IMR-90 (cell line): ENCODE measurements around the gene MACC1. TPM values are rescaled to one million over a fixed set of nuclear protein-coding genes. Genes with fewer than 3 reads are reported as not detected.

ENCODE experiments used
- ATAC-seq: fragments of 200-7000 bp; cut with Tn5 transposase; 2 replicates; pipeline ENCODE4 v1.9.1; 2020; ENCODE audit warnings: low read depth, mild to moderate bottlenecking, moderate library complexity
- BruUV-seq: library from RNA; stranded (reverse); fragments of 400-500 nt; replicated peaks from 2 replicates; lab custom pipeline; 2021; lab: Mats Ljungman, UMichigan
- CTCF ChIA-PET: fragments of 300-600 bp; formaldehyde crosslinking; extraction: SDS; loops from one replicate; lab custom pipeline; 2021; ENCODE audit warnings: antibody characterized with exemption; lab: Yijun Ruan, JAX
- POLR2A ChIA-PET: fragments of 300-600 bp; sonication (Branson Sonifier 250); formaldehyde crosslinking; loops from one replicate; lab custom pipeline; 2022; ENCODE audit warnings: antibody characterized with exemption; ENCODE audit not compliant: unreplicated experiment; lab: Charles Lee
- DNase-seq: peaks from one replicate; pipeline ENCODE4 v3.0.0; 2013
- H2AFZ ChIP-seq: replicated peaks from 2 replicates; pipeline ENCODE3; 2013; ENCODE audit warnings: low read length, mild to moderate bottlenecking; ENCODE audit not compliant: poor library complexity
- H2AK5ac ChIP-seq: 2 replicates; pipeline ENCODE4 v1.6.1; 2013; ENCODE audit warnings: low read depth, low read length, inconsistent platforms
- H2AK9ac ChIP-seq: replicated peaks from 2 replicates; pipeline ENCODE3; 2013; ENCODE audit warnings: mild to moderate bottlenecking, low read depth, low read length, moderate library complexity; ENCODE audit not compliant: poor library complexity
- H2BK120ac ChIP-seq: 2 replicates; pipeline ENCODE4 v1.6.1; 2013; ENCODE audit warnings: low read depth, low read length, inconsistent platforms
- H2BK15ac ChIP-seq: 3 replicates; pipeline ENCODE4 v1.6.1; 2013; ENCODE audit warnings: low read depth, low read length, inconsistent platforms
- H2BK20ac ChIP-seq: 2 replicates; pipeline ENCODE4 v1.6.1; 2013; ENCODE audit warnings: low read depth, mild to moderate bottlenecking, inconsistent platforms, low read length, moderate library complexity
- H2BK5ac ChIP-seq: 2 replicates; pipeline ENCODE4 v1.6.1; 2013; ENCODE audit warnings: mild to moderate bottlenecking, low read depth, low read length, inconsistent platforms; ENCODE audit not compliant: poor library complexity, severe bottlenecking
- H3K14ac ChIP-seq: replicated peaks from 2 replicates; pipeline ENCODE4 v1.6.1; 2013; ENCODE audit warnings: low read depth, low read length, inconsistent platforms
- H3K18ac ChIP-seq: 2 replicates; pipeline ENCODE4 v1.6.1; 2013; ENCODE audit warnings: low read depth, low read length, control low read depth
- H3K23ac ChIP-seq: 2 replicates; pipeline ENCODE4 v1.6.1; 2013; ENCODE audit warnings: low read depth, low read length, inconsistent platforms
- H3K27ac ChIP-seq: 2 replicates; pipeline ENCODE4 v1.5.1; 2013; ENCODE audit warnings: mild to moderate bottlenecking, control low read depth, low read length; ENCODE audit not compliant: insufficient read depth
- H3K27me3 ChIP-seq: 2 replicates; pipeline ENCODE4 v1.6.1; 2013; ENCODE audit warnings: low read length; ENCODE audit not compliant: control insufficient read depth, insufficient read depth
- H3K36me3 ChIP-seq: 2 replicates; pipeline ENCODE4 v1.6.1; 2013; ENCODE audit warnings: low read length, mixed read lengths; ENCODE audit not compliant: control insufficient read depth, insufficient read depth
- H3K4ac ChIP-seq: 2 replicates; pipeline ENCODE4 v1.6.1; 2013; ENCODE audit warnings: low read depth, low read length, inconsistent platforms
- H3K4me1 ChIP-seq: 2 replicates; pipeline ENCODE4 v1.6.1; 2013; ENCODE audit warnings: low read length, mixed read lengths; ENCODE audit not compliant: control insufficient read depth, insufficient read depth
- H3K4me2 ChIP-seq: 2 replicates; pipeline ENCODE4 v1.6.1; 2013; ENCODE audit warnings: low read depth, mild to moderate bottlenecking, control low read depth, low read length, moderate library complexity
- H3K4me3 ChIP-seq: 2 replicates; pipeline ENCODE4 v1.5.1; 2013; ENCODE audit warnings: low read depth, mild to moderate bottlenecking, control low read depth, low read length, moderate library complexity; ENCODE audit not compliant: insufficient read depth
- H3K56ac ChIP-seq: 2 replicates; pipeline ENCODE4 v1.6.1; 2013; ENCODE audit warnings: low read length, inconsistent platforms; ENCODE audit not compliant: insufficient read depth; ENCODE audit errors: extremely low read depth
- H3K79me1 ChIP-seq, 2 experiments: 2 replicates each; pipeline ENCODE4 v1.6.1; 2013; ENCODE audit warnings: low read length in 2 of 2, inconsistent platforms in 1 of 2, low read depth in 1 of 2
- H3K9ac ChIP-seq: 2 replicates; pipeline ENCODE4 v1.6.1; 2013; ENCODE audit warnings: low read depth, low read length, control low read depth
- H3K9me1 ChIP-seq: 2 replicates; pipeline ENCODE4 v1.6.1; 2013; ENCODE audit warnings: low read length, inconsistent platforms; ENCODE audit not compliant: insufficient read depth
- H3K9me3 ChIP-seq: 2 replicates; pipeline ENCODE4 v1.6.1; 2013; ENCODE audit warnings: low read length; ENCODE audit not compliant: control insufficient read depth, insufficient read depth
- H4K20me1 ChIP-seq: 2 replicates; pipeline ENCODE4 v1.6.1; 2013; ENCODE audit warnings: low read length, inconsistent platforms; ENCODE audit not compliant: insufficient read depth
- H4K5ac ChIP-seq: 2 replicates; pipeline ENCODE4 v1.6.1; 2013; ENCODE audit warnings: mild to moderate bottlenecking, low read depth, low read length, control low read depth
- H4K8ac ChIP-seq, 2 experiments: 2 replicates each; pipeline ENCODE4 v1.6.1; 2013; ENCODE audit warnings: low read depth in 2 of 2, low read length in 2 of 2, control low read depth in 1 of 2, inconsistent platforms in 1 of 2
- H4K91ac ChIP-seq: 2 replicates; pipeline ENCODE4 v1.6.1; 2013; ENCODE audit warnings: low read depth, low read length, inconsistent platforms; ENCODE audit not compliant: insufficient read depth
- MAZ ChIP-seq: IDR thresholded peaks from 2 replicates; pipeline ENCODE4 v1.6.1; 2012; ENCODE audit warnings: low read depth, mild to moderate bottlenecking, low read length, improper control_type of control experiment, moderate library complexity, borderline replicate concordance
- MXI1 ChIP-seq: IDR thresholded peaks from 2 replicates; pipeline ENCODE4 v1.6.1; 2012; ENCODE audit warnings: low read depth, mild to moderate bottlenecking, low read length, moderate library complexity, borderline replicate concordance
- WGBS, 2 experiments: methylation state at CpG; one replicate each; pipeline versions ENCODE4 v1.1.5 to v1.1.7; 2013; ENCODE audit warnings: missing lambda C conversion rate in 2 of 2; ENCODE audit not compliant: insufficient read length in 1 of 2; ENCODE audit errors: extremely low coverage in 2 of 2; 5-methylcytosine and 5-hydroxymethylcytosine counted together
- dilution Hi-C: fragments of 300-500 bp; cut with HindIII; formaldehyde crosslinking; loops from one replicate; pipeline ENCODE4 v1.14.3; 2018; ENCODE audit warnings: low sequenced_read_pairs; ENCODE audit not compliant: unreplicated experiment
- in situ Hi-C: fragments of 300-500 bp; cut with MboI; formaldehyde crosslinking; loops from 3 replicates; pipeline ENCODE4 v1.14.3; 2019; ENCODE audit warnings: low sequenced_read_pairs, inconsistent platforms, mixed read lengths
- intact Hi-C: fragments of 100-400 bp; cut with micrococcal nuclease; formaldehyde crosslinking; loops from 2 replicates; pipeline ENCODE4 v1.10.0; 2022
- polyA plus RNA-seq, 3 experiments: library from polyadenylated mRNA; depleted of rRNA; stranded (reverse); fragments of >200 nt; gene quantifications; 2 replicates each; pipeline ENCODE4 v1.2.3, GENCODE V29; 2012; ENCODE audit warnings: low replicate concordance in 1 of 3
- total RNA-seq: library from RNA; depleted of rRNA; stranded (reverse); fragments of >200 nt; gene quantifications from 2 replicates; pipeline ENCODE4 v1.2.3, GENCODE V29; 2012
- TF ChIP-seq, protein P1 (sequence below): fragments of 150-350 bp; IDR thresholded peaks from 2 replicates; pipeline ENCODE4 v1.6.1; 2016; ENCODE audit warnings: low read depth, mild to moderate bottlenecking, low read length, moderate library complexity, borderline replicate concordance
- TF ChIP-seq, protein P2 (sequence below): conservative IDR thresholded peaks from 2 replicates; pipeline ENCODE4 v1.5.1; 2012; ENCODE audit warnings: mild to moderate bottlenecking, low read depth, low read length, improper control_type of control experiment

MACC1 gene
- total and polyA plus RNA-seq, 2 of the 4 experiments (the other 2 are of a cell fraction): under 0.01 TPM; not detected in 1

DNA sequence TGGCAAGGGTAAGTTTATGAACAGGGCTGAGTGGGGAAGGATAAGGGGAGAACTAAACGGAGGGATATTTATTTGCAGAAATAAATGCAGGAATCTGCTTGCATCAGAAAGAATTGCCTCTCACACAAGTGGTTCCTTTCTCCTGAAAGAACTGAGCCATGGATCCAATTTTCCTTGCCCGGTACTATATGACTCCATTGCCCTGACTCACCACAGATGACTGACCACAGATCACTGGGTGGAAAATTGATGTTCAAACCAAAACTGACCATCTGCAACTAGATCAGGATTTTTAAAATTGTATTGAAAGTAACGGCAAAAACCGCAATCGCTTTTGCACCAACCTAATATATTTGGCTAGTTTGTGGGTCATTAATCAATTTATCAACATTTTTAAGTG, 6.2 kb upstream of the MACC1 start:
- Histone ChIP-seq H4K5ac (no peak overlapping the region), H2BK15ac (0 out of 3 replicates have a peak overlapping the region, but pooled peaks have one; percentile 59), H3K79me1 (no peaks in the 10 kb centered on the region), H3K9me1 (peaks cover 6% of the 10 kb centered on the region), H3K27ac (no peak overlapping the region), H3K9me3 (no peaks in the 10 kb centered on the region), H4K20me1 (no peaks in the 10 kb centered on the region), H3K9ac (no peak overlapping the region), H3K27me3 (no peaks in the 10 kb centered on the region), H2AFZ (no peak overlapping the region), H4K91ac (no peak overlapping the region), H3K23ac (no peak overlapping the region), H2AK5ac (no peak overlapping the region), H2BK120ac (no peak overlapping the region; the same call in 1 of the 2 replicates), H3K18ac (no peak overlapping the region; the same call in 1 of the 2 replicates), H2BK5ac (no peak overlapping the region), H3K4me3 (no peak overlapping the region), H2BK20ac (peak overlapping the region; percentile 53; the same call in 1 of the 2 replicates), H3K36me3 (no peaks in the 10 kb centered on the region), H3K14ac (no peak overlapping the region), H4K8ac (peak overlapping the region in 1 of 2 experiments; percentile 31; a peak in 1 of 4 replicates), H3K56ac (peak overlapping the region; percentile 17; the same call in 1 of the 2 replicates), H3K4me1 (peaks cover 17% of the 10 kb centered on the region), H3K4me2 (no peak overlapping the region), H2AK9ac (no peak overlapping the region), H3K4ac (no peak overlapping the region)
- TF ChIP-seq, protein P1, sequence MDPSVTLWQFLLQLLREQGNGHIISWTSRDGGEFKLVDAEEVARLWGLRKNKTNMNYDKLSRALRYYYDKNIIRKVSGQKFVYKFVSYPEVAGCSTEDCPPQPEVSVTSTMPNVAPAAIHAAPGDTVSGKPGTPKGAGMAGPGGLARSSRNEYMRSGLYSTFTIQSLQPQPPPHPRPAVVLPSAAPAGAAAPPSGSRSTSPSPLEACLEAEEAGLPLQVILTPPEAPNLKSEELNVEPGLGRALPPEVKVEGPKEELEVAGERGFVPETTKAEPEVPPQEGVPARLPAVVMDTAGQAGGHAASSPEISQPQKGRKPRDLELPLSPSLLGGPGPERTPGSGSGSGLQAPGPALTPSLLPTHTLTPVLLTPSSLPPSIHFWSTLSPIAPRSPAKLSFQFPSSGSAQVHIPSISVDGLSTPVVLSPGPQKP: no peak
- TF ChIP-seq MXI1: no peak
- TF ChIP-seq, protein P2, sequence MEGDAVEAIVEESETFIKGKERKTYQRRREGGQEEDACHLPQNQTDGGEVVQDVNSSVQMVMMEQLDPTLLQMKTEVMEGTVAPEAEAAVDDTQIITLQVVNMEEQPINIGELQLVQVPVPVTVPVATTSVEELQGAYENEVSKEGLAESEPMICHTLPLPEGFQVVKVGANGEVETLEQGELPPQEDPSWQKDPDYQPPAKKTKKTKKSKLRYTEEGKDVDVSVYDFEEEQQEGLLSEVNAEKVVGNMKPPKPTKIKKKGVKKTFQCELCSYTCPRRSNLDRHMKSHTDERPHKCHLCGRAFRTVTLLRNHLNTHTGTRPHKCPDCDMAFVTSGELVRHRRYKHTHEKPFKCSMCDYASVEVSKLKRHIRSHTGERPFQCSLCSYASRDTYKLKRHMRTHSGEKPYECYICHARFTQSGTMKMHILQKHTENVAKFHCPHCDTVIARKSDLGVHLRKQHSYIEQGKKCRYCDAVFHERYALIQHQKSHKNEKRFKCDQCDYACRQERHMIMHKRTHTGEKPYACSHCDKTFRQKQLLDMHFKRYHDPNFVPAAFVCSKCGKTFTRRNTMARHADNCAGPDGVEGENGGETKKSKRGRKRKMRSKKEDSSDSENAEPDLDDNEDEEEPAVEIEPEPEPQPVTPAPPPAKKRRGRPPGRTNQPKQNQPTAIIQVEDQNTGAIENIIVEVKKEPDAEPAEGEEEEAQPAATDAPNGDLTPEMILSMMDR: no peak
- TF ChIP-seq MAZ: no peak
- CTCF ChIA-PET: no interaction called here
- DNase-seq: peak; percentile 63
- intact Hi-C loops: loop anchor here (5.0 kb wide), 1 partner anchor 76 kb away; no protein-coding TSS in a partner anchor
- in situ Hi-C loops: no loop called here
- POLR2A ChIA-PET: no interaction called here
- dilution Hi-C loops: no loop called here
- BruUV-seq: no TSS peak
- no peak for ATAC-seq
- no CpG with 5 or more reads among the region's 5 CpGs for WGBS, 2 experiments
